ENCODE results near the gene MCM7.

DNA sequence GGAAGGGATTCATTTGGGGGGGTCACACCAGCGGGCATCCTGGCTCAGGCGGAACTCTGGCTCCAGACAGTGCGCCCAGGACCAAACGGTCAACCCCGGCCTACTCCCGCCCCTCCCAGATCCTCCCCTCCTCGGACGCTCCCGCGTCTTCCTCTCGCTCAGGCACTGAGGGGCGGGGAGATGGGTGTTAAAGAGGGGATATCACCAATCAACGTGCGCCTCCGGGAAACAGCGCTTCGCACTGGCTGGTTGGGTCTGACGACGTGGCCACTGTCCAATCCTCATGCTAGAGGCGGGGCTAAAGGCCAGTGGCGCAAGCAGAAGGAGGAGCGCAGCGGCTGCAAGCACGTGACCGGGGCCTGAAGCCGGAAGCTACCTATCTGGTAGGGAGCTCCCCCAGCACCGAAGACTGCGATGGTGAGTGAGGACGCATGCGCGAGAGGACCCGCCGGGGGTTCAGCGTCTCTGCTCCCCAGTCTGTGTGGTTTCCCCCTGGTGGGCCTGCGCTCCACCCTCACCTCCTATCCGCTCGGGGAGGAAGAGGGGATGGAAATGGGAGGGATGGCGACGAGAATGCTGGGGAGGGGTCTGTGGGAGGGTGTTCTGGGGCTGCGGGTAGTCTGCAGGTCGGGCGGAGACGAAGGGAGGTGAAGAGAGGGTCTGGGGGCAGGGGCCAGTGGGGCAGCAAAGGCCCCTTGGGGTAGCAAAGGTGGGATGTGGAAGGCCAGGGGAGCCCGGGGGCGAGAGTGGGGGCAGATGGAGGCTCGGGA, 47.5 kb upstream of the MCM7 start, which contains the start of gene LAMTOR4:
- TF ChIP-seq POLR2A (IDR thresholded peaks at IDR 0.05; ENCODE audit: borderline replicate concordance, extremely low read depth, insufficient read depth, insufficient read length) (peak; percentile 61), POLR2AphosphoS5 (IDR thresholded peaks at IDR 0.05; ENCODE audit: low read depth, low read length) (peak; percentile 78)
- TF ChIP-seq, protein P1, sequence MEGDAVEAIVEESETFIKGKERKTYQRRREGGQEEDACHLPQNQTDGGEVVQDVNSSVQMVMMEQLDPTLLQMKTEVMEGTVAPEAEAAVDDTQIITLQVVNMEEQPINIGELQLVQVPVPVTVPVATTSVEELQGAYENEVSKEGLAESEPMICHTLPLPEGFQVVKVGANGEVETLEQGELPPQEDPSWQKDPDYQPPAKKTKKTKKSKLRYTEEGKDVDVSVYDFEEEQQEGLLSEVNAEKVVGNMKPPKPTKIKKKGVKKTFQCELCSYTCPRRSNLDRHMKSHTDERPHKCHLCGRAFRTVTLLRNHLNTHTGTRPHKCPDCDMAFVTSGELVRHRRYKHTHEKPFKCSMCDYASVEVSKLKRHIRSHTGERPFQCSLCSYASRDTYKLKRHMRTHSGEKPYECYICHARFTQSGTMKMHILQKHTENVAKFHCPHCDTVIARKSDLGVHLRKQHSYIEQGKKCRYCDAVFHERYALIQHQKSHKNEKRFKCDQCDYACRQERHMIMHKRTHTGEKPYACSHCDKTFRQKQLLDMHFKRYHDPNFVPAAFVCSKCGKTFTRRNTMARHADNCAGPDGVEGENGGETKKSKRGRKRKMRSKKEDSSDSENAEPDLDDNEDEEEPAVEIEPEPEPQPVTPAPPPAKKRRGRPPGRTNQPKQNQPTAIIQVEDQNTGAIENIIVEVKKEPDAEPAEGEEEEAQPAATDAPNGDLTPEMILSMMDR (IDR thresholded peaks at IDR 0.05 in 2 of 3, conservative IDR thresholded peaks at IDR 0.05 in 1 of 3; ENCODE audit: borderline replicate concordance in 1 of 3, insufficient read depth in 1 of 3, low read depth in 2 of 3, low read length in 2 of 3), result no peak

Measured in HCT116 (cell line).